DMS153 treated with DMSO at 0.1 percent for 48 hours (cell line): ENCODE measurements around the gene FAP.

Source experiments
- DNase-seq: peaks from one replicate; lab custom pipeline; 2025; ENCODE audit not compliant: unreplicated experiment; lab: John Stamatoyannopoulos, UW

The FAP gene

DNA sequence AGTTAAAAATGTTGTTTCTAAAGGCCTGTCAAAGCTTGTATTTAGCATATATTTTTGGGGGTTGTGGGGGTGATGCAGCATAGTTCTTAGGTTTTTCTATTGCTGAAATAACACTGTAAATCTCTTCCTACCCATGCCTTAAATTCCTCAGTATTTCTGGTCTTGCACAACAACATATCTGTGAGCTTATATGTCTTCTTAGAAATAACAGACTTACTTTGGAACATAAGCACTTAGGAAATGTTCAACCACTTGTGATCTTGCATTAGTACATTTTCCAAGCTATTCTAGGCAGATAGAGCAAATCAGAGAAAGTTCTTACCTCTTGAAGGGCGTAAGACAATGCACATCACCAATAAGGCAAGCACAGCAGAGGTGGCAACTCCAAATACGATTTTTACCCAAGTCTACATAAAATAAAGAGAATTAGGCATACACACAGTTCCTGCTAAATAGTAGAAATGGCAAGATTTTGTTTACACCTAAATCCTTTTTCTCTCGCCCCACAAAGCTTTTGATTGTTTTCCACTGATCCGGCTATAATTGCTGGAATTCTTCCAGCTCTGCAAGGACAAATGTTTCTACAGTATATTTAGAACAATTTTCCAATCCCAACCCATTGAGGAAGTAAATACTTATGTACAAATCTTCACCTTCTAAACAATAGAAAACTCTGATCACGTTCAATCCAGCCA is 512 bp downstream of the FAP start:
- DNase-seq, result no peak

DNA sequence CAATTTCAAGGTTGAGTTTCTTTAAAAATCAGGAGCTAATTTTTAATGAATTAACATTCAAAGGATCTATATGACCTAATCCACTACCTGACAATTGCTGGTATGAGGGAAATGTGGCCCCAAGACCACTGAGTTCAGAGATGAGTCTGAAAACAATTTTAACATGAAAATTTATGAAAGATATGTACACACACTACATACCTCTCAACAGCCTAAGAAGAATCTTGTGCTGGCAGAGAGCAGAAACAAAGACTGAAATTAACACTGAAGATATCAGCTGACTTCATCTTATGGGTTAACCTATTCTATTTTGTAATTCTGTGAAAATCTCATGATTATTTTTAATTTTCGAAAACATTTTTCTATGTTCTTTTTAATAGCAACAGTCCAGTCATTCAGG is 1.7 kb downstream of the FAP start:
- DNase-seq, result no peak

DNA sequence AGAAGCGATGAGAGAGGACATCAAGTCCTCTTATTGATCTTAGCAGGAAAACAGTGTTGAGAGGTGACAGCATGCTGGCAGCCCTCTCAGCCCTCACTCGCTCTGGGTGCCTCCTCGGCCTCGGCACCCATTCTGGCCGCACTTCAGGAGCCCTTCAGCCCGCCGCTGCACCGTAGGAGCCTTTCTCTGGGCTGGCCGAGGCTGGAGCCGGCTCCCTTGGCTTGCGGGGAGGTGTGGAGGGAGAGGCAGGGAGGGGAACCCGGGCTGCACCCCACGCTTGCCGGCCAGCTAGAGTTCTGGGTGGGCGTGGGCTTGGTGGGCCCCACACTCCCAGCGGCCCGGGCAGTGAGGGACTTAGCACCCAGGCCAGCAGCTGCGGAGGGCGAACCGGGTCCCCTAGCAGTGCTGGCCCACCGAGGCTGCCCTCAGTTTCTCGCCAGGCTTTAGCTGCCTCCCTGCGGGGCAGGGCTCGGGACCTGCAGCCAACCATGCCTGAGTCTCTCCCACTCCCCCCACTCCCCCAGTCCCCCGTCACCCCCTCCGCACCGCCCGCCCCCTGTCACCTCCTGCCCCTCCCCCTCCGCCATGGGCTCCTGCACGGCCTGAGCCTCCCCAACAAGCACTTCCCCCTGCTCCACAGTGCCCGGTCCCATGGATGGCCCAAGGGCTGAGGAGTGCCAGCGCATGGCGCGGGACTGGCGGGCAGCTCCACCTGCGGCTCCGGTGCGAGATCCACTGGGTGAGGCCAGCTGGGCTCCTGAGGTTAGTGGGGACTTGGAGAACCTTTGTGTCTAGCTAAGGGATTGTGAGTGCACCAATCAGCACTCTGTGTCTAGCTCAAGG is 8.4 kb downstream of the FAP start:
- no peak for DNase-seq

DNA sequence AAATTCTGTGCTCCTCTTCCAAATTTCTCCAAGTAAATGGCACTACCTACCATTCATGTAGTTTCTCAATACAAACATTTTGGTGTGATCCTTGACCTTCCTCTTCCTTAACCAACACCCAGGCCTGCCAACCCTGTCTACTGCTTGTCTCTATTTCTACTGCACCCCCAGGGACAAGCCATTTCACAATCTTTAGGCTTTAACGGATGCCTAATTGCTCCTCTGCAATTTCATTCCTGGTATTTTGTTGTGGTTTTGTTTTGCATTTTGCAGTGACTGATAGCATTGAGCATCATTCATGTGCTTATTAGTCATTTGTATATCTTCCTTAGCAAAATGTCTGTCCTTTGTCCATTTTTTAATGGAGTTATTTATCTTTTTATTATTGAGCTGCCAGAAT is 10.0 kb downstream of the FAP start:
- DNase-seq, result no peak

DNA sequence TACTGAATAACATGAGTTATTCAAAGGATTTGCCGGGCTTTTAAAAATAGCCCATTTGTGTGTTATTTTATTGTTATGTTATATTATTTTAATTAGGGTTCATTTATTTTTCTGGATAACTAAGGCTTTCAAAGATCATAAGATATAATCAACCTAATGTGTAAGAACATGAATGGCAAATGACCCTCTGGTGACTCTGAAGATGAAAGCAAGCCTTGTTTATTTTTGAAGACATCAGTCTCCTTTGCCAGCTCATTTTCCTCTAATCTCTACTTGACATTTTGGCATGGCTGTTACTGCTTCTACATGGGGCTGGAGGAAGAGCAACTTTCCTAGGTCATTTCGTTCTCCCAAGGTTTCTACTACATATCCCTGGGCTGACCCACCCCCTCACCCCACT is 10.6 kb downstream of the FAP start:
- no peak for DNase-seq

DNA sequence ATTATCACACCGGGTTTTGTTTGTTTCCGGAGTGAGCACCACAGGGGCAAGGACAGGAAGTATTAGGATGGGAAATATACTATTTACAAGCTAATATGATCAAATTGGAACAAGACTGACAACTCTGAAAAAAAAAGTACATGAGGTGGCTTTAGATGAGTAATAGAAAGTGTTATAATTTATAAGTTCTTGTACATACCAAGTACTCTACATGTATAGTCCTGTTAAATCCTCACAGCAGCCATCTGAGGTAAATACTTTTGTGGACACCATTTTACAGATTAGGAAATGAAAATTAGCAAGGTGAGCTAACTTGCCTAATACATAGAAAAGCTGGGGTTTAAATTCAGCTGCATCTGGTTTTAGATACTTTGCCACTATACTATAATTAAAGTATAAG is 11.2 kb downstream of the FAP start:
- no peak for DNase-seq

DNA sequence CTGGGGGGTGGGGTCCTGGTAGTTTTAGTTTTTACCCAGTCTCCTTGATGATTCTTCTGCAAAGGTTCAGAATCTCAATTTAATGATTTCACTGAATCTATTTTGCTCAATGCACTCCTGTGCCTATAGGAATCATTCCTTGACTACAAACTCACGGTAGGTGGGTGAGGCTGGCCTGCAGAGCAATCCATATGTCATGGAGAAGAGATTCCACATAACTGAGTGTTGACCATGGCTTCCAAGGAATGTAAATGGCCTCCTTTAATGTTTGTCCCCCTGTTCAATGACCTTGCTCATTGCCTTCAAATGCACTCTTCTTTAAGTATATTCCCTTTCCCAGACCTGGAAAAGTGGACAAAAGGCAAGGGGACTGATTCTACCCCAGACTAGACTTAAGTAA is 12.5 kb downstream of the FAP start:
- no peak for DNase-seq

DNA sequence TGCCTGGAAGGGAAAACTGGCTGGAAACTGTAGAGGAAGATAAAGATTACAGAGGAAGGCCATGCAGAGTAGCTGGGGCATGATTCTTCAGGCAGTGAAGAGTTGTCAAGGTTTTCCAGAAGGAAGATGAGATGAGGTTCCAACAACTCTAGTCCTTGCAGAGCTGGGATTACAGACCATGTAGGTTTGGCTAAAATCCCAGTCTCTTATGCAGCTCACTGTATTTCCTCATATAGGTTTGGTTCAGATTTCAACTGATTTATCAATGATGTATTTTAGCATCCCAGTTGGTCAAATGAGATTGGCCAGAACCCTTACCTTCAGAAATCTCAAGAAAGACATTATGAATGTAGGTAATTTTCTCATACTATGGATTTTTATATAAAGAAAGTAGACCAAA is 16.4 kb downstream of the FAP start:
- DNase-seq, result no peak

DNA sequence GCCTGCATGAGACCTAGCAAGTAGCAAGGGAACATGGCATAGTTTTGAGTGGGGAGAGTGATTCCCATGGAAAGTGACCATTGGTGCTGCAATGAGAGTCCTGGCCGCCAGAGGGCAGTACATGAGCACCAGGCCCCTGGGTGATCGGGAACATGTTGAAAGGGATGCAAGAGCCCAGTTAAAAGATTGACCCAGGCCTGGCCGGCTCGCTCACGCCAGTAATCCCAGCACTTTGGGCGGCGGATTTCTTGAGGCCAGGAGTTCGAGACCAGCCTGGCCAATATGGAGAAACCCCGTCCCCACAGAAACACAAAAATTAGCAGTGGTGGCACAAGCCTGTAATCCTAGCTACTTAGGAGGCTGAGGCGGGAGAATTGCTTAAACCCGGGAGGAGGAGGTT is 22.2 kb downstream of the FAP start:
- no peak for DNase-seq

DNA sequence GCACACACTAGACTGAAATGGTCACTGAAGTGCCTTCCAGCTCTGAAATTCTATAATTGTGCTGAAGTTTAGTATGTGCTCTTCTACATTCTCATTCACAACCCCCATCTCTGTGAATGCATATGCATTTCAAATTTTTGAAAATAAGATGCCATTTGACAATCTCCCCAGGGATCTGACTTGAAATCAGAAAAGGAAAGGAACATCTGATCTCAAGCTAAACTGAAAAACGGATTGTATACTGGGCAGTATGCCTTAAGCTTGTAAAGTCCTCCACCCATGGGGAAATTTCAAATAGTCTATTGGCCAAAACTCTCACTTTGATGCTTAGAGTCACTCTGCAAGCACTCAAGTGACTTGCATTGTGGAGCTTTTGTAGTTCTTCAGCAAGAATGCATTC is 22.9 kb downstream of the FAP start:
- no peak for DNase-seq

DNA sequence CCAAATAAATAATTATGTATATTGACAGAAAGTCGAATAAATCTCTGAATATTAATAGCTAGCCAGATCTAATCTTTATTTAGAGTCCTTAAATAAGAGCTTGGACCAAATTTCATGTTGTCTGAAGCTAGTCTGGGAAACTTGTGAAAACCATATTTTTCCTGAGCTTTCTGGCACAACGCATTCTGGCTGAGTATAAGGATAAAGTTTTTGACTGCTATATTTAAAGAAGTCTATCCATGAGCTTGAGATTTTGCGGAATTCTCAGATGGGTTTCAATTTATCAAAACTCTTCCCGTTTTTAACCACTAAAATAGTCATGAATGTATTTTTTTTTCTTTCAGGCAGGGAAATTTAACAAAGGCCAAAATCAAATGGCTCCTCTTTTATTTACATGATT is 23.8 kb downstream of the FAP start:
- no peak for DNase-seq

DNA sequence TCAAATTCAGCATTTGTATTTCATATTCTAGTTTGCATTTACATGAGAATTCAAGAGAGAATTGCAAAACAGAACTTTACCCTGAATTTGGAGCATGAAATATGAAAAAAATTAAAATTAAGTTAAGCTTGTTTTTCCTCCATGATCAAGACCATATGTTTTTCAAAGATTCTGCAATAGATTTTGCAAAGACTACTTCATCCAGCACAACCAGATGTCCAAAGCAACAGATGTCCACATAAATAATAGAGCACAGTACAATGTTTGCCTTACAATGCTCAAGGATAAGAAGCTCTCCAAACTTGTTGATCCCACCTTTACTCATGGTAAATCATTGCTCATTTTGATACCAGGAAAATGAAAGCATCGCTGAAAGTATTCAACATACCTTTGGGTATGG is 25.6 kb downstream of the FAP start:
- DNase-seq, result no peak

DNA sequence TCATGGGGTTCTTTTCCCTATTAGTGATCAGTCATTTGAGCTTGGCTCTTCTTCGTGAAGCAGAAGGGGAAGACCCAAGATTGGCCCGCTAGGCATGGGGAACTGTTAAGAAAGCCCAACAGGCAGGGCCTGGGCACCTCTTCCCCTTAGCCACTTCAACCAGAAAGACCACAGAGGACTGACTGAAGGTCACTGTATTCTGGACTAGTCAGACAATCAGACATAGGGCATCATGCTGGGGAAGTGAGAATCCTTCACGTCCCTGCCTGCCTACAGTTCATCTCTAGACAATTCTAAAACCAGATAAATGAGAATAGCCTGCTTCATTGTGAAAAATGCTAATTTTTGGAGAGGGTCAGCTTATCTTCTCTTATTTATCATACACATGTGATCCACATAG is 28.1 kb downstream of the FAP start:
- DNase-seq, result no peak

DNA sequence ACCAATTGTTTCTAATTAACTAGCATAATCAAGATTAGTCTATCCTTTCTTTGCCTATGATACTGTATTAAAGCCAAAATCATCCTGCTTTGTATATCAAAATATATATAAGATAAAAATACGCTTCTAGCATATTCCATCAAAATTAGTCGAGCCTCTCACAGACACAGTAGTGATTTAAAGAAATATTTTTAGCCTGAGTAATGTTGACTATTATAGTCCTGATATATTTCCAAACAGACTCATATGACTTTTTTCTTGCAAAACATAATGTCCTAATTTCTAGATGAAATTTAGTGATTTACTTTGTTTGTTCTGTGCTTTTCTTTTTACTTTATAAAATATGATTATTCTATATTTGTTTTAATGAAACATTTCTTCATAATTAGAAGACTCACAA is 30.9 kb downstream of the FAP start:
- no peak for DNase-seq

DNA sequence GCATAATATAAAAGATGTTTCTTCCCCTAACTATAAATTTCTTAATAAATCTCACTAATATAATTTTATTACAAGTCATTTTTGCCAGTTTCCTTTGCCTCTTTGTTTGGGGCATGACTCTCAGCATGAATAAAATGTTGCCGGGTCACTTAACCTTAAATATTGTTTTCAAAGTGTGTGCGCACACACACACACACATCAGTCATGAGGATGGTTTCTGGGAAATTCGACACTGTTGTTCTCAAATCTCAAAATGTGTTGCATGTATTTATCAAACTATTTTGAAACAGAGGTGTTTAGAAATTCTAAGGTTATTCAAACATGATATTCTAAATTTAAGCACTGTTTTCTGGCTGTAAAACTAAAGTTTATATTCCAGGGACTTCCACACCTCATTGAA is 31.5 kb downstream of the FAP start:
- no peak for DNase-seq

DNA sequence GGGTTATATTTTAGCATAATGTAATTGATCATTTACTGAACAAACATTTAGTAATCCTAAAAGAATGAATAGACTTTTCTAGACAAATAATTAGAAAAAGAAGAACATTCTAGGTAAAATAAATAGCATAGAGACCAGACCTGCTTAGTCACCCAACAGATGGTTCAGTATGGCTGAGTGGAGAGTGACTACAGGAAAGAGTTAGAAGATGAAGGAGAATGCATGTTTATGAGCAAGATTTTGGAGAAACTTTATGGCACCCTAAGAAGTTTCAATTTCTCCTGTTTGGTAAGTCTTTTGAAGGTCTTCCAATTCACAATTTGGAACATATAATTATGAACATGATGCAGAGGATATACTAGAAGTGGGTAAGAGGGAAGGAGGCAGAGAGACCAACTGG is 32.9 kb downstream of the FAP start:
- no peak for DNase-seq

DNA sequence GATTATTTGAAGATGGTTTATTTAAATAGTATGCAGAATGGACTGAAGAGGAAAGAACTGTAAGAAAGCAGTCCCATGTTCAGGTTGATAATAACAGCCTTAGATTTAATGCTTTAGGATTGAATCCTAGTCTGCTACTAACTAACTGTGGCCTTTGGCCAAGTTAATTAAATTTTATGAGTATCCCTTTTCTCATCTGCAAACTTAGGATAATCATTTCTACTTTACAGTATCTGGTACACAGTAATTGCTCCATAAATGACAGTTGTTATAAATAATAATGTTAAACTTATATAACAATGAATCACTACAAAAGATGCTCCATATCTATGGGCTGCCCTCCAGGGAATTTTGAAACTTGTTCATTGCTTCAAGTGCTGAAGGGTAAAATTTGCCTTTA is 41.0 kb downstream of the FAP start:
- DNase-seq, result no peak

DNA sequence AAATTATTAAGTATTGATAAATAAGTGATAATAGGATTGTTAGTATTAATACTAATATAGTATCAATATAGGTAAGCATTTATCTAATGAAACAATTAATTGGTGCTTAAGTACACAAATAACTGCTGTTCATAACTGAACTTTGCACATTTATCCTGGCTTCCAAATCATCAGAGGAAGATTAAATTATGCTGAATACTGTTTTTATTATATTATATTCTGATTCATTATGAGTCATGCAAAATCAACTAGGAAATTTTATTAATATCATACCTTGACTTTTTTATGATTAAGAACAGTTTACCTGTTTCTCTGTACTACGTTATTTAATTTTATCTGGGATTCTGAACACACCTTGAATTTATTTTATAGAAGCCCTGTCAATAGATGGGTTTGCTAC is 42.6 kb downstream of the FAP start:
- DNase-seq, result no peak

DNA sequence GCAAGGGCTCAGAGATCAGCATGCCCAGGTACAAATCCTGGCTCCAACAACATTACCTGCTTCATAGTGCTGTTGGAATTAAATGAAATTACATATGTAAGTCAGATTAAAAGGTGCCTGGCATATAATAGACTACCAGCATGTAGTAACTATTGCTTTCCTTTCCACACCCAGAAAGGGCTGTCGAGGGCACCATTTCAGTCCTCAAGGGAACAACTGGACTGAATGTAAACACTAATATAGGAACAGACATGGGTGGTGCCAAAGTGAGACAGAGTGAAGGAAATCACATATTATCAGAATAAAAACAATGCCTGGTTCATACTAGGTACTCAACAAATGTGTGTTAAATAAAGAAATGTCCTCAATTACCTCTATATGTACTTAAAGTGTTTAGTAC is 43.3 kb downstream of the FAP start:
- no peak for DNase-seq

DNA sequence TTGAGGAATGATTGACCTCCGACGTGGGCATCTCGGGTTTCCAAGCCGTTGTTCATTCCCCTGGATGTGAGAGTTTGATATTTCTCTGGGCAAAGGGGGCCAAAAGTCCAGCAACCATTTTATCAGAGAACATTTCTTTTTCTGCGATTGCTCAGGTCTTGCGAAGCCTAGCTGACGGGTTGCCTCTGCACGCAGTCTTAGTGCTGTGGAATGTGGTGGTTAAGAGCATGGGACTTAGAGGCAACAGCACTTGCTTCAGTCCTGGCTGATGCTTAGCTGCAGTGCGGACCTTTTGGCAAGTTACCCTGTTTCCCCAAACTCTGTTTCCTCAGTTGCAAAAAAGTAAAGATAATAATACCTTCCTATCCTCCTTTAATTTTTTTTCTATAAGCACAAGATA is 45.0 kb downstream of the FAP start:
- no peak for DNase-seq

DNA sequence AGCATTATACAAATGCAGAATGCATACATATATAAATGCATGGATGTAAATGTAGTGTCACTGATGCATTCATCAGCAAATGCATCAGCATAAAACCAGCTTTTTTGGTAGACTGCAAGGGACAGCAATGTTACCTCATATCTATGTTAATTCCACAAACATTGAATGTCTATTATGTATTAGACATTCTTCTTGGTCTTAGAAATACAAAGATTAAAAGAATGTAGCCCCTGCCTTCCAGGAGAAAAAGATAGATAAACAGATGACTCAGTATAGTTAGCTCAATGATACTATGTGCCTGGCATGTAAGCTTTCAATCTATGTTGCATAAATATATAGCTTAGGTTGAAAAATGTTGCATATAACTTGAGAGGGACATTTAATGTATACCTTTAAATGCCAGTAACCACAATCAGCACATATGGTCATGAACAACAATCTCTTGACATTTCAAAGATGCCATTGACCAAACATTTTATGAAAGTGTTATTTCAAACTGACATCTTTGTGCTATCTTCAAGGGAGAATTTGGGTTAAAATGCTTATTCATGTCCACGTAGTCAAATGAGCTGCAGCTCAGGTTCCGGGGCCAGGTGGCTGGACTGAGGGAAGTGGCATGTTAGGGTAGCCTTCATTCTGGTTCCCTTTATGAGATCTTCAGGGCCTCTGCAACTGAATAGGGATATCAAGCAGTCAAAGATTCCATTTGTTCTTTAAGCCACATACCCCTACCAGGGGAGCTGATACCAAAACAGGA is 46.0 kb downstream of the FAP start:
- no peak for DNase-seq

DNA sequence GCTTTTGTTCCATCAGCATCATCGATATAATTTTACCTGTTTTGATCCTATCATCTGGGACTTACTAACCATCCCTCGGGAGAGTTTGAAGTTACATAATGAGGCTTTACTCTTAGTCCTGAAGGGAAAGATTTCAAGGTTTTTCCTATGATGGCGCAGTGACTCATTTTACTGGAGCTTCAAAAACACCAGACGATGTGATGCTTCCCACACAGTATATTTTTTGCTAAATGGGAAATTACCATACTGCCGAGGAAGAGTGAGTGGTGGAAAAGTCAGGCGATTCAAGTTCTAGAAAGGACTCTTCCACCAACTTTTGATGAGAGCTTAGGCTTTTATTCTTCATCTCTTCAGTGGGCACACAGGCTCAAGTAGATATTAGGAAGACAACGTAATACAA is 46.6 kb downstream of the FAP start:
- no peak for DNase-seq
